ENCODE results near the gene PKNOX1. TPM values are rescaled to one million over a fixed set of nuclear protein-coding genes. Genes with fewer than 3 reads are reported as not detected.

Gene PKNOX1
- total RNA-seq, 1 experiment from 2014 or later: 43.4 TPM

GRCh38 chr21:42975886-42976608 is 1.7 kb downstream of the PKNOX1 start:
- H3K9me3 Mint-ChIP-seq: peaks cover 10 to 16% of the 10 kb centered on the region in 2 experiments
- no peak overlapping the region for H2BK15ac ChIP-seq (ENCODE audit: low read depth, low read length)
- peaks cover 29 to 36% (median 32%) of the 10 kb centered on the region in 3 experiments for H3K36me3 Mint-ChIP-seq (ENCODE audit: insufficient read depth in 1 of 3, low read depth in 3 of 3)
- no peak for DNase-seq
- H2BK5ac ChIP-seq (ENCODE audit: insufficient read length, low read length): no peak overlapping the region
- H3K27ac Mint-ChIP-seq: peak overlapping the region in 2 of 3 experiments; percentile 32 to 51; a peak in 2 of 7 replicates
- no peaks in the 10 kb centered on the region for H3K79me1 ChIP-seq (ENCODE audit: insufficient read depth, low read depth, low read length, poor library complexity, severe bottlenecking)
- H3K9ac ChIP-seq (ENCODE audit: extremely low read depth, insufficient read length, low read length): peak overlapping the region; percentile 75
- H3K4me2 ChIP-seq (ENCODE audit: insufficient read depth, insufficient read length, low read length): peak overlapping the region; percentile 67
- H2BK120ac ChIP-seq (ENCODE audit: low read depth, low read length, poor library complexity, severe bottlenecking): no peak overlapping the region
- H4K91ac ChIP-seq (ENCODE audit: insufficient read length, low read depth, low read length): no peak overlapping the region
- H3K27me3 Mint-ChIP-seq (ENCODE audit: low read depth): no peaks in the 10 kb centered on the region
- H3K4ac ChIP-seq (ENCODE audit: low read depth, low read length): no peak overlapping the region
- no peak overlapping the region for H2AFZ ChIP-seq (ENCODE audit: low read length)
- no peak overlapping the region for H2BK20ac ChIP-seq (ENCODE audit: low read depth, low read length, poor library complexity, severe bottlenecking)
- no peaks in the 10 kb centered on the region for H3K9me3 ChIP-seq (ENCODE audit: control insufficient read depth, low read depth, low read length)
- H4K8ac ChIP-seq (replicated peaks; ENCODE audit: insufficient read length, low read depth, low read length): no peak overlapping the region
- H3K56ac ChIP-seq (ENCODE audit: insufficient read length, low read depth, low read length): no peak overlapping the region
- H4K20me1 ChIP-seq (ENCODE audit: control insufficient read depth, insufficient read depth, insufficient read length): no peaks in the 10 kb centered on the region
- H2AK5ac ChIP-seq (ENCODE audit: insufficient read length, low read length): no peak overlapping the region
- H3K27ac ChIP-seq (ENCODE audit: insufficient read length, low read depth, low read length): no peak overlapping the region
- no peak for TF ChIP-seq CTCF (conservative IDR thresholded peaks at IDR 0.05)
- peaks cover 12% of the 10 kb centered on the region; the same call in 1 of the 2 replicates for H3K79me2 ChIP-seq (ENCODE audit: insufficient read depth, low read length)
- H4K5ac ChIP-seq (ENCODE audit: insufficient read length, low read depth, low read length): no peak overlapping the region
- H3K23ac ChIP-seq (ENCODE audit: insufficient read length, low read depth, low read length): no peak overlapping the region
- WGBS (ENCODE audit: extremely low coverage, insufficient read length, low lambda C conversion rate): no CpG with 5 or more reads among the region's 6 CpGs
- H3T11ph ChIP-seq (ENCODE audit: low read length): no peak overlapping the region
- no peak overlapping the region for H3K14ac ChIP-seq (ENCODE audit: insufficient read depth, low read length)
- H3K4me1 Mint-ChIP-seq: peaks cover 56 to 58% of the 10 kb centered on the region in 2 experiments
- peaks cover 9% of the 10 kb centered on the region; the same call in 1 of the 2 replicates for H3K4me1 ChIP-seq (ENCODE audit: insufficient read depth, low read length)
- peak overlapping the region; percentile 89 for H3K4me3 Mint-ChIP-seq
- no peak overlapping the region for H3K18ac ChIP-seq (ENCODE audit: insufficient read length, low read depth, low read length)
- H3K23me2 ChIP-seq (ENCODE audit: insufficient read length, low read depth, low read length, poor library complexity, severe bottlenecking): peaks cover 4% of the 10 kb centered on the region
- no peak overlapping the region for H2BK12ac ChIP-seq (ENCODE audit: insufficient read length, low read depth, low read length)
- no peaks in the 10 kb centered on the region for H3K27me3 ChIP-seq (ENCODE audit: insufficient read depth, low read length)

All from H9 (cell line).